ENCODE measurements around the gene HBM.
"Not testable (repeated sequence)": the region's sequence is repeated elsewhere in the genome, so short reads cannot be mapped to it uniquely, and the experiment has no call there.

HBM gene

GRCh38 chr16:165539-166374, at the start of gene HBM:
TSS of gene HBM (plus strand) at chr16:165978. CDS start at chr16:165998, 20 bp downstream.
- DNase-seq: no peak

GRCh38 chr16:116015-116414, 49.8 kb upstream of the HBM start:
- DNase-seq: no peak

- peak; percentile 24 for DNase-seq
Measured at GRCh38 chr16:117379-118365, 48.1 kb upstream of the HBM start.

DNA sequence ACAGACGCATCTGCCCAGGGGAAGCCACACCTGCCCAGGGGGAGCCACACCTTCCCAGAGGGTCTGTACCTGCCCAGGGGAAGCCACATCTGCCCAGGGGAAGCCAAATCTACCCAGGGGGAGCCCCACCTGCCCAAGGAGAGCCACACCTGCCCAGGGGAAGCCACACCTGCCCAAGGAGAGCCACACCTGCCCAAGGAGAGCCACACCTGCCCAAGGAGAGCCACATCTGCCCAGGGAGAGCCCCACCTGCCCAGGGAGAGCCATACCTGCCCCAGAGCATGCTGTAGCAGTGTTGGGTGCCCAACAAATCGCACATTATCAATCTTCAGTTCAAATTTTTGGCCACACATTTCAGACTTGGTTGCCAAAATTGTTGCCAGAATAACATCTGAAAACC, 46.9 kb upstream of the HBM start:
- no peak for DNase-seq

DNA sequence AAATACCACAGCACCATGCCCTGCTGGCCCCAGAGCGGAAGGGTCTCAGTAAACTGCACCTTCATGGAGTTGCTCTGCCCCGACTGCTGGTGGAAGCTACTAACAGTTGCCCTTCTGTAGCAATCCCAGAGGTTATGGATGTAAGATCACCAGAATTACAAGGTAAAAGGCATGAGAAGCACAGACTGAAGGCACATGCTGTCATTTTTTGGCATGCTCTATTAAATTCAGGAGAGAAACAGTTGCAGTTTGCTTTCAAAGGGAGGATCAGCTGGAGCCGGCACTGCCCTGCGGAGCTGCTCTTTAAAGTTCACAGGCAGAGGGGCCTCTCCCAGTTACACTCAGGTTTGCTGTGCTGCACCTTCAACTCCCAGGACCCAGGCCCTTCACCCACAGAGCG, 46.5 kb upstream of the HBM start:
- no peak for DNase-seq

- DNase-seq: no peak
Measured at GRCh38 chr16:119835-120491, 45.8 kb upstream of the HBM start.

- DNase-seq: no peak
Measured at GRCh38 chr16:120756-121155, 45.0 kb upstream of the HBM start.

DNA sequence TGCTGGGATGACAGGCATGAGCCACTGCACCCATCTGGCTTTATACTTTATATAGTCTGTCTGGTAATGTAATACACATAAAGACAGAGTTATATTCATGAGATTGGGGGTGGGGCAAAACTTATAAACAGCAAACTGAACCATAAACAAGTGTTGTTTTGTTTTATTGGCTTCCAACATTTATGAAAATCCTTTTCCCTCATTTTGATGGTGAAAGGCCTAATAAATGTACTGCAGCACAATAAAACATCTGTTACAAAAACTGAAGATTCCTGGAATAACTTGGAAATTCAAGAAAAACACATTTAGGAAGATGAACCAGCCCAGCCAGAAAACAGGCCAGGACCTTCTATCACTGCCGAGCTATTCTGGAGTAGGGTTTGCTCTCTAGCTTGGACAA, 43.4 kb upstream of the HBM start:
- no peak for DNase-seq

- DNase-seq: not testable (repeated sequence)
Measured at GRCh38 chr16:123558-124350, 42.0 kb upstream of the HBM start.

GRCh38 chr16:125011-125410, 40.8 kb upstream of the HBM start:
- no peak for DNase-seq

DNA sequence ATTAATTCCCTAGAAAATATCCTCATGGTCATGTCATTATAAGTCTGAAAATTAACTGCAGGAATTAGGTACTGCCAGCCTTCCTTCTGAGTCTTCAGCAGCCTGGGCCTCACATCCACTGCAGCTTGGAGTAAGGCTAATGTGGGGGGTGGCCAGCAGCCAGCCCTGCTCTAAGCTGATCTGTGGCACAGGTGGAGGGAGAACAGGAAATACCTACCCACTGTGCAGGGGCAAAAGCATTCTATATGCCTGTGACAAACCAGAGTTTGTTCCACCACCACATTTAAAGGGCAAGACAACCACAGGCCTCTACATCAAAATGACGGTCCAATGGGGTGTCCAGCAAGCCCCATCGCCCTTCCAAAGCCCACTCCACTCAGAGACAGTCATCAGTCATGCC, 36.7 kb upstream of the HBM start:
- no peak for DNase-seq

DNA sequence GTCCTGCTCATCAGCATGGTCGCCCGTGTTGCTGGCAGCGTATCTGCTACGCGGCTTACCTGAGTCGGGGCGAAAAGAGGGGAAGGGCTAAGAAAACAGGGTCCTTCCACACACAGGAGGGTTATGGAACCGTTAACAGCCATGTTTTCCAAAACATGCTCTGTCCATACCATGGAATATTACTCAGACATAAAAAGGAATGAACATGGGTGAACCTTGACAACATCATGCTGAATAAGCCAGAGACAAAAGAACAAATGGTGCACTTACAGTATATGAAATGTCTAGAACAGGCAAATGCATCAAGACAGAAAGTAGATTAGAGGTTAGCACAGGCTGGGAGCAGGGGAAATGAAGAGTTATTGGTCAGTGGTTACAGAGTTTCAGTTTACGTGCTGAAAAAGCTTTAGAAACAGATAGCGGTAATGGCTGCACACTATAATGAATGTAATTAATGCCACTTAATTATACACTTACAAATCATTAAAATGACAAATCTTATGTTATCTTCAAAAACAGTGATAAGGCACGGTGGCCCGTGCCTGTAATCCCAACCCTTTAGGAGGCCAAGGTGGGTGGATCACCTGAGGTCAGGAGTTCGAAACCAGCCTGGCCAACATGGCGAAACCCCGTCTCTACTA, 35.1 kb upstream of the HBM start:
- DNase-seq: no peak

GRCh38 chr16:132120-132519, 33.7 kb upstream of the HBM start:
- DNase-seq: no peak

DNA sequence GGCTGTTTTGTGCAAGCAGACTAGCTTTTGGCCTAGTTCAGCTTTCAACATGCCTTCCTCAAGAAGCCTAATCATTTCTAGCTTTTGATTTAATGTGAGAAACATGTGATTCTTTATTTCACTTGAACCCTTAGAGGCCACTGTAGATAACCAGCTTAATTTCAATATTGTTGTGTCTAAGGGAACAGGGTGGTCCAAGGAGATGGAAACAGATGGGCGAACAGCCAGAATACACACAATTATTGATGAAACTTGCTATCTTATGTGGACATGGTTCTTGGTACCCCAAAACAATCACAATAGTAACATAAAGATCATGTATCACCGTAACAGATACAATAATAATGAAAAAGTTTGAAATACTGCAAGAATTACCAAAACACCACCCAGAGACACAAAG, 32.1 kb upstream of the HBM start:
- DNase-seq: no peak

DNA sequence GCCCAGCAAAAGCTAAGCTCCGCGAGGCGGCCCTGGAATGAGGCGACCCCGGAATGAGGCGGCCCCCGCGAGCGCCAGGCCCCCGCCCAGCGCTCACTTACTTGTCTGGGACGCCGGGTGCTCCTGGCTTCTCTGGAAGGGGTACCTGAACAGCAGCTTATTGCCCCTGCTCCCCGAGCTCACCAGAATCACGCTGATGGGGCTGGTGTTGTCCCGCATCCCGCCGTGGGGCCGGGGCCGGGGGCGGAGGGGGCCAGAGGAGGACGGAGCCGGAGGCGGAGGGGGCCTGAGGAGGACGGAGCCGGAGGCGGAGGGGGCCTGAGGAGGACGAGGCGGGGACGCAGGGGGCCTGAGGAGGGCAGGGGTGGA, 27.7 kb upstream of the HBM start:
- DNase-seq: no peak

DNA sequence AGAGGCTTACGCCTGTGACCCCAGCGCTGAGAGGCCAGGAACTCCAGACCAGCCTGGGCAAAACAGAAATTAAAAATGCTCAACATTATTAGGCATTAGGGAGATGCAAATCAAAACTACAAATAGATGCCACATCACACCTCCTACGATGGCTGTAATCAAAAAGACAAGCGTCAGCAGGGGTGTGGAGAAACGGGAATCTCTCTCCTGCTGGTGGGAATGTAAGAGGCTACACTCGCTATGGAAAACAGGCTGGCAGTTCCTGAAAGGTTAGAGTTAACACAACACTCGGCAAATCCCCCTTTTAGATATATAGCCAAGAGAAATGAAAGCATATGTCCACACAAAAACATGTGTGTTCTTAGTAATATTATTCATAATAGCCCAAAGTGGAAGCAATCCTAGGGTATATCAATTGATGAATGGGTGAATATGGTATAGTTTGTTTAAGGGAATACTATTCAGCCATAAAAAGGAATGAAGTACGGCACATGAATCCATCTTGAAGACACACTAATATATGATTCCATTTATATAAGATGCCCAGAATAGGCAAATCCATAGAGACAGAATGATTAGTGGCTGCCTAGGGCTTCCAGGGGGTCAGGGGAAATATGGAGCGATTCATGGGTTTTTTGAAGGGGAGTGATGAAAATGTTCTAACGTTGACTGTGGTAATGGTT, 25.5 kb upstream of the HBM start:
- DNase-seq: no peak

DNA sequence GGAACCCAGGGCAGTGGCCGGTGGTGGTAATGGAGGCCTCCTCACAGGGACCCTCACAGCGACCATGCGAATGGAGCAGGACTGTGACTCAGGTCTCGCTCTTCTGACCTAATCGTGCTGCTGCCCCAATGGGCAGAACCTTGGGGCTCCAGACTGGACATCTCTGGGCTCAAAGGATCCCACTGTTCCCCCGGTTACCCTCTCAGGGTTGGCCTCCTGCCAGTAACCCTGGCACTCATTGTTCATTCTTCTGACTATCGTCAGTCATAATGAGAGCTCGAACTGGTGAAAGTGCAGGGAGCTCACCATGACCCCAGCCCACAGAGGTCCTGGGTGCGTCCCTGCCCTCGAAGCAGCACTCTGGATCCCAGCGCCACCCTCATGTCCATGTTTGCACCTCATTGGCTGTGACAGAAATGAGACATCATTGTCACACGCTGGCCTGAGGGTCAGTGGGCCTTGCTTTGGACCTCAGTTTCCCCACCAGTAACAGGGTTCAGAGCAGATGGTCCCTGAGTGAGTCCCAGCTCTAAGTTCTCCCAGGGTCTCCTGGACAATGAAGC, 23.3 kb upstream of the HBM start:
- no peak for DNase-seq

- no peak for DNase-seq
Measured at GRCh38 chr16:143047-143446, 22.7 kb upstream of the HBM start.

DNA sequence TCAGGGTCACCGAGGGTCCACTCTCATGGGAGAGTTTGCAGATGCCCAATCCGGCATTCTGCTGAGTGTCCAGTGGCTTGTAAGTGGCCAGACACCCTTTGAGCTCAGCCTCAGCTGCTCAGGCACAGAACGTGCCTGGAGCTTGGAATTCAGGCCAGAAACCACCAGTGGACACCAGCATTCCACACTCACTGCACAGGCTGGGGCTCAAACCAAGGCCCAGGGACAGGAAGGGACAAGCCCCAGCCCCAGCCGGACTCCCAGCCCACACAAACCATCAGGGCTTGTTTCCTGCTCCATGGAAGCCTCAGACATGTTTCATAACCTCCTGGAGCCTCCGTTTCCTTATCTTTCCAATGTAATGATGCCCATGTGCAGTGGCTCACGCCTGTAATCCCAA, 22.3 kb upstream of the HBM start:
- no peak for DNase-seq

DNA sequence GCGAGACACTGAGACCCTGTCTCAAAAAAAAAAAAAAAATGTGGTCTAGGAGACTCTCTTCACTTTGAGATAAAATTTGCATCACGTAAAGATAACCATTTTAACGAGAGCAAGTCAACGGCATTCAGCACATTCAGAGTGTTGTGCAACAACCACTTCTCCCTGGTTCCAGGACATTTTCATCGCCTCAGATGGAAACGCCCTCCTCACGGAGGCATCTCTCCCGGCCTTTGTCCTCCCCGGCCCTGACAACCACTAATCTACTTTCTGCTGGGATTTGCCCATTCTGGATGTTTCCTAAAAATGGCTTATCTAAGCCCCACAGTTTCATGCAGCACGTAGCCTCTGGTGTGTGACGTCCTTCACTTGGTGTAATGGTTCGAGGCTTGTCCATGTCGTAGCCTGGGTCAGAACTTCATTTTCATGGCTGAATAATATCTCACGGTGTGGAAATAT, 21.0 kb upstream of the HBM start:
- DNase-seq: no peak

DNA sequence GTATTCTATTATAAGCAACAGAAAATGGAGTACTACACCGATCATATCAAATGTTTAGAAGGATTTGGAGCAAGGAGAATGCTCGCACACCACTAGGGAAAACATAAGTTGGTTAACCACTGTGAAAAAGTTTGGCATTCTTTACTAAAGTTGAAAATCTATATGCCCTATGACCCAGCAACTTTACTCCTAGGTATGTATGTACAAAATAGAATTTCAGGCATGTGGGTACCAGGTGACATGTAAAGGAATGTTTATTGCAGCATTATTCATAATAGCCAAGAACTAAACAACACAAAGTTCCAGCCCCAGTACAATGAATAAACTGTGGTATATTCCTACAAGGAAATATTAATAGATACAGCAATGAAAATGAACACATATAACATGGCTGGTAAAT, 19.1 kb upstream of the HBM start:
- DNase-seq: no peak

Data from NCI-H526 treated with DMSO at 0.1 percent for 48 hours (cell line).